ENCODE results near the gene SOCS7. TPM values are rescaled to one million over a fixed set of nuclear protein-coding genes. Genes with fewer than 3 reads are reported as not detected.

The SOCS7 gene
- polyA plus RNA-seq, 3 donors: 0.14 to 13.2 (median 0.15) TPM

DNA sequence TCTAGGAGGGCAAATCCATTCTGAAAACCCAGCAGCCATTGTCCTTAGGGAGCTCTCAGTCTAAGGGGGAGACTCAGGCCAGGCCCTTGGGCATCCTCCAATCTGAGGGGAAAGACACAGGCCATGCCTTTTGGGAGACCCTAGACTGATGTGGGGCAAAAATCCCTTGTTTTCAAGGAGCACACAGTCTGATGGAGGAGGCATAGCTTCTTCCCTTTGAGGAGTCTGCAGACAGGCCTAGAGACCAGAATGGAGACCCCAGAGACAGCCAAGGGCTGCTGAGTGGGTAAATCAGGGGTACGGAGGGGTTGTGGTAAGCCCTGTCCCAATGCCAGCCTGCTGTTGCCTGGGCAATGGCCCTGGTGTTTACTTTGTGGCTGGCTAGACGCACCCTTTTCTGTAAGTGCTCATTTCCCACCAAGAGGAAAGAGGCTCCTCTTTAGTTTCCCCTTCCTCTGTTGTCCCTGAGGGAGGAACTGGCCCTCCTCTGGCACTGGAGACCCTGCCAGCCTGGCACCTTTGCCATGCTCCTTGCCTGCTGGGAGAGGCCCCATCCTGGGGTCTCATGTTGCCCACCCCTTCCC lies 96.0 kb downstream of the SOCS7 start:
- Mint-ChIP-seq H3K27me3 (ENCODE audit: low read depth in 3 of 3) (peaks cover 11 to 24% (median 20%) of the 10 kb centered on the region in 3 donors), H3K27ac (peak overlapping the region in 1 of 7 donors; percentile 6), H3K9me3 (peaks cover 0 to 2% (median 0%) of the 10 kb centered on the region in 7 donors), H3K4me3 (no peak overlapping the region), H3K4me1 (peaks cover 19% of the 10 kb centered on the region), H3K36me3 (peaks cover 0 to 2% of the 10 kb centered on the region in 2 donors)
- Histone ChIP-seq H3K4me3 (replicated peaks in 1 of 3; ENCODE audit: low read depth in 2 of 3, low read length in 3 of 3) (no peak overlapping the region), H3K36me3 (replicated peaks in 1 of 2; ENCODE audit: control insufficient read depth in 1 of 2, insufficient read depth in 2 of 2, low read length in 2 of 2) (no peaks in the 10 kb centered on the region), H3K4me1 (ENCODE audit: control insufficient read depth in 1 of 2, insufficient read depth in 2 of 2, low read length in 2 of 2) (no peaks in the 10 kb centered on the region), H4K20me1 (ENCODE audit: insufficient read depth, low read length) (no peaks in the 10 kb centered on the region), H3K9ac (ENCODE audit: insufficient read depth, low read length, poor library complexity, severe bottlenecking) (no peak overlapping the region), H3K79me2 (ENCODE audit: insufficient read depth, low read length) (no peaks in the 10 kb centered on the region), H3K9me3 (replicated peaks in 1 of 2; ENCODE audit: control insufficient read depth in 1 of 2, insufficient read depth in 1 of 2, low read length in 2 of 2) (no peaks in the 10 kb centered on the region), H3K4me2 (replicated peaks; ENCODE audit: extremely low read depth, low read length, poor library complexity, severe bottlenecking) (no peak overlapping the region), H3K27me3 (ENCODE audit: control insufficient read depth in 2 of 2, insufficient read depth in 2 of 2, low read length in 2 of 2) (peaks cover 4 to 10% of the 10 kb centered on the region in 2 donors), H2AFZ (ENCODE audit: insufficient read depth, low read depth, low read length, poor library complexity, severe bottlenecking) (no peak overlapping the region), H3K27ac (ENCODE audit: low read depth in 1 of 2, low read length in 2 of 2) (no peak overlapping the region)
- WGBS (ENCODE audit: insufficient coverage): 0% methylated on average over 2 of the region's 2 CpGs
- no peak for TF ChIP-seq CTCF (IDR thresholded peaks at IDR 0.05)
- intact Hi-C loops (cut with micrococcal nuclease): no loop called here
- DNase-seq: no peak

DNA sequence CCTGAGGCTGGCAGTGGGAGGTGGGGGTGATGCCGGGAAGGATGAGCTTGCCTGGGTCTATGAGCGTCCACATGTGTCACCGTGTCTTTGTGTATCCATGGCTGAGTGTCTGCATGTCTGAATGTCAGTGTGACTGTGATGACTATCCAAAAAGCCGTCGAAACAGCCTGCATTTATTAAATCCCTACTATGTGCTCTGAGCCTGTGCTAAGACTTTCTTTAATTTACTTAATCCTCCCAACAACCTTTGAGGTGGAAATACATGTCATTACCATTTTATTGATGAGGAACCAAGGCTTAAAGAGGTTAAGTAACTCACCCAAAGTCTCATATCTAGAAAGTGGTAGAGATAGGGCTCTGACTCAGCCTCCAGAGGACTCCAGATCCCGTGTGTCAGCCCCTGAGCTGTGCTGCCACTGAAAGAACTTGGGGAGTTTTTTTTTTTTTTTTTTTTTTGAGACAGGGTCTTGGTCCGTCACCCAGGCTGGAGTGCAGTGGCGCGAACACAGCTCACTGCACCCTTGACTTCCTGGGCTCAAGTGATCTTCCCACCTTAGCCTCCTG lies 96.6 kb downstream of the SOCS7 start:
- Mint-ChIP-seq H3K9me3 (peaks cover 0 to 9% (median 3%) of the 10 kb centered on the region in 7 donors), H3K4me1 (peaks cover 25% of the 10 kb centered on the region), H3K27ac (no peak overlapping the region), H3K36me3 (peaks cover 0 to 8% of the 10 kb centered on the region in 2 donors), H3K4me3 (no peak overlapping the region), H3K27me3 (ENCODE audit: low read depth in 3 of 3) (peaks cover 18 to 28% (median 27%) of the 10 kb centered on the region in 3 donors)
- Histone ChIP-seq H3K4me2 (replicated peaks; ENCODE audit: extremely low read depth, low read length, poor library complexity, severe bottlenecking) (no peak overlapping the region), H2AFZ (ENCODE audit: insufficient read depth, low read depth, low read length, poor library complexity, severe bottlenecking) (no peak overlapping the region), H3K9ac (ENCODE audit: insufficient read depth, low read length, poor library complexity, severe bottlenecking) (no peak overlapping the region), H3K9me3 (replicated peaks in 1 of 2; ENCODE audit: control insufficient read depth in 1 of 2, insufficient read depth in 1 of 2, low read length in 2 of 2) (peaks cover 0 to 6% of the 10 kb centered on the region in 2 donors), H3K79me2 (ENCODE audit: insufficient read depth, low read length) (no peaks in the 10 kb centered on the region), H4K20me1 (ENCODE audit: insufficient read depth, low read length) (no peaks in the 10 kb centered on the region), H3K36me3 (replicated peaks in 1 of 2; ENCODE audit: control insufficient read depth in 1 of 2, insufficient read depth in 2 of 2, low read length in 2 of 2) (no peaks in the 10 kb centered on the region), H3K4me3 (replicated peaks in 1 of 3; ENCODE audit: low read depth in 2 of 3, low read length in 3 of 3) (no peak overlapping the region), H3K27me3 (ENCODE audit: control insufficient read depth in 2 of 2, insufficient read depth in 2 of 2, low read length in 2 of 2) (peaks cover 10 to 17% of the 10 kb centered on the region in 2 donors), H3K4me1 (ENCODE audit: control insufficient read depth in 1 of 2, insufficient read depth in 2 of 2, low read length in 2 of 2) (no peaks in the 10 kb centered on the region), H3K27ac (ENCODE audit: low read depth in 1 of 2, low read length in 2 of 2) (no peak overlapping the region)
- intact Hi-C loops (cut with micrococcal nuclease): no loop called here
- DNase-seq: no peak
- whole genome bisulfite sequencing (ENCODE audit: insufficient coverage): 80% methylated on average over 4 of the region's 9 CpGs
- no peak for TF ChIP-seq CTCF (IDR thresholded peaks at IDR 0.05)
